ENCODE data around the gene FBXO9. TPM values are rescaled to one million over a fixed set of nuclear protein-coding genes. Genes with fewer than 3 reads are reported as not detected.
"Not testable (repeated sequence)": the region's sequence is repeated elsewhere in the genome, so short reads cannot be mapped to it uniquely, and the experiment has no call there.

Gene FBXO9
- total RNA-seq, 2 experiments from 2014 or later, result 72.2 to 74.1 TPM

- Mint-ChIP-seq H3K4me3 (no peak overlapping the region), H3K9me3 (no peaks in the 10 kb centered on the region), H3K27ac (no peak overlapping the region), H3K27me3 (no peaks in the 10 kb centered on the region), H3K4me1 (no peaks in the 10 kb centered on the region), H3K36me3 (ENCODE audit: low read depth) (peaks cover 32% of the 10 kb centered on the region)
- ChIA-PET POLR2A (no interaction called here), CTCF (no interaction called here)
- no peak for DNase-seq
Observed at GRCh38 chr6:53035549-53036213, 29.5 kb upstream of the FBXO9 start.

DNA sequence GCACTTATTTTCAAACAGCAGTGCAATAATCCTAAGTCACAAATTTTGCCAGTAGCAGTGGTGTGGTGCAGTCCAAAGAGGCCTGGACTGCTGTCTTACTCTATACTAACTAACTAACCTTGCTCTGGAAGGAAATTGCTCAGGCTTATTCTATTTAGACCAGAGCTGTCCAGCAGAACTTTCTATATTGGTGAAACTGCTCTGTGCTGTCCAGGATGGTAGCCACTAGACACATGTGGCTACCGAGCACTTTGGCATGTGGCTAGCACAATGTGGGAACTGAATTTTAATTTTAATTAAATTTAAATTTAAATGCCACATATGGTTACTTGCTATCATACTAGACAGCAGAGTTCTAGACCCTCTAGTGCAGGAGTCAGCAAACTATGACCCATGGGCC is 27.1 kb upstream of the FBXO9 start:
- Mint-ChIP-seq H3K27ac (no peak overlapping the region), H3K4me3 (no peak overlapping the region), H3K4me1 (peaks cover 7% of the 10 kb centered on the region), H3K9me3 (no peaks in the 10 kb centered on the region), H3K36me3 (ENCODE audit: low read depth) (peaks cover 31% of the 10 kb centered on the region), H3K27me3 (no peaks in the 10 kb centered on the region)
- ChIA-PET POLR2A (no interaction called here), CTCF (no interaction called here)
- no peak for DNase-seq

DNA sequence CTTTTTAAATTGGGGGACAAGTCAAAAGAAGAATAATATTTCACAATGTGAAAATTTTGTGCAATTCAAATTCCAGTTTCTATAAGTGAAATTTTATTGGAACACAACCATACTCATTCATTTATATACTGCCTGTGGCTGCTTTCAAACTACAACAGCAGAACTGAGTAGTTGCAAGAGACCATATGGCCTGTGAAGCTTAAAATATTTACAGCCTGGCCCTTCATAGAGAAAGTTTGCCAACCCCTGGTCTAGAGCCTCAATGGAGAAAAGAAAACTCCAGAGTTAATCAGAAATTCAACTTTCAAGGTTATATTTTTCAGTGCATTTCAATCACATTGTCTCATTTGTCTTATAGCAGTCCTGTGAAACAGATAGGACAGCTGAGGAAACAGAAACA is 26.6 kb upstream of the FBXO9 start:
- no peaks in the 10 kb centered on the region for H3K9me3 Mint-ChIP-seq
- H3K27me3 Mint-ChIP-seq, result no peaks in the 10 kb centered on the region
- peaks cover 7% of the 10 kb centered on the region for H3K4me1 Mint-ChIP-seq
- DNase-seq, result no peak
- no peak overlapping the region for H3K4me3 Mint-ChIP-seq
- ChIA-PET CTCF (no interaction called here), POLR2A (no interaction called here)
- H3K36me3 Mint-ChIP-seq (ENCODE audit: low read depth), result peaks cover 27% of the 10 kb centered on the region
- H3K27ac Mint-ChIP-seq, result no peak overlapping the region

GRCh38 chr6:53041356-53041755 is 23.8 kb upstream of the FBXO9 start:
- Mint-ChIP-seq H3K27ac (no peak overlapping the region), H3K36me3 (ENCODE audit: low read depth) (peaks cover 23% of the 10 kb centered on the region), H3K9me3 (no peaks in the 10 kb centered on the region), H3K27me3 (no peaks in the 10 kb centered on the region), H3K4me1 (peaks cover 7% of the 10 kb centered on the region), H3K4me3 (no peak overlapping the region)
- CTCF ChIA-PET, result no interaction called here
- DNase-seq, result no peak
- POLR2A ChIA-PET, result interaction anchor here (0.9 kb wide), 1 partner anchor 11 kb away, joined by 3 read pairs; no protein-coding TSS in a partner anchor

DNA sequence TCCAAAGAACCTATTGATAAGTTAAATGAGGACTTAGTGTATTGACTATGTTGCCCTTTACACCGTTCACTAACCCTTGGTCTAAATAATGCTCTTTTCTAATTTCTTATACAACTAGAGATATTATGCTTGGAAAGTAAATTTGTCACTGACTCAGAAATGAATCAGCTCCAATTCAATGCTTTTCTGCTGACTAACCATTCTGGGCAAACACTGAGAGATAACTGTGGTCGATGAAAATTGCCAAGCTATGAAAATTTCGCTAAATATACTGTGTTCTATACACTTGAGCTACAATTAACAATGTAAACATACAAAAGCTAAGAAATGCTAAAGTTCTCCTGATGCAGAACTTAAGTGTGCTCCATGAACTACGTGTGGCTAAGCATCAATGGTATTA is 23.1 kb upstream of the FBXO9 start:
- Mint-ChIP-seq H3K27ac (no peak overlapping the region), H3K36me3 (ENCODE audit: low read depth) (peaks cover 27% of the 10 kb centered on the region), H3K27me3 (no peaks in the 10 kb centered on the region), H3K9me3 (no peaks in the 10 kb centered on the region), H3K4me3 (no peak overlapping the region), H3K4me1 (peaks cover 11% of the 10 kb centered on the region)
- ChIA-PET CTCF (no interaction called here), POLR2A (interaction anchor here (0.9 kb wide), 1 partner anchor 12 kb away, joined by 3 read pairs; no protein-coding TSS in a partner anchor)
- no peak for DNase-seq

- H3K9me3 Mint-ChIP-seq, result no peaks in the 10 kb centered on the region
- POLR2A ChIA-PET, result no interaction called here
- H3K27me3 Mint-ChIP-seq, result no peaks in the 10 kb centered on the region
- no peak overlapping the region for H3K4me3 Mint-ChIP-seq
- peaks cover 23% of the 10 kb centered on the region for H3K4me1 Mint-ChIP-seq
- DNase-seq, result no peak
- CTCF ChIA-PET, result interaction anchor here (0.6 to 1.5 kb wide), 2 partner anchors 13 to 25 kb away, joined by 3 to 4 read pairs; no protein-coding TSS in a partner anchor
- peaks cover 27% of the 10 kb centered on the region for H3K36me3 Mint-ChIP-seq (ENCODE audit: low read depth)
- H3K27ac Mint-ChIP-seq, result no peak overlapping the region
Observed at GRCh38 chr6:53043581-53043980, 21.6 kb upstream of the FBXO9 start.

DNA sequence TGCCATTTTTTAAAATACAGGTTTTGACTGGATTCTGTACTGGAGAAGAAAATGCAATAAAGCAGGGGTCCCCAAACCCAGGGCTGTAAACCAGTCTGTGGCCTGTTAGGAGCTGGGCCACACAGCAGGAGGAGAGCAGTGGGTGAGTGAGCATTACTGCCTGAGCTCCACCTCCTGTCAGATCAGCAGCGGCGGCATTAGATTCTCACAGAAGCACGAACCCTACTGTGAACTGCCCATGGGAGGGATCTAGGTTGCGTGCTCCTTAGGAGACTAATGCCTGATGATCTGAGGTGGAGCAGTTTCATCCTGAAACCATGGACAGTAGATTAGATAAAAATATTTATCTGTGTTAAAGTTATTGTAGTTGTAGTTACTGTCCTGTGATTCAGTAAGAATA is 21.1 kb upstream of the FBXO9 start:
- peaks cover 28% of the 10 kb centered on the region for H3K4me1 Mint-ChIP-seq
- ChIA-PET CTCF (interaction anchor here (0.6 to 1.5 kb wide), 2 partner anchors 14 to 24 kb away, joined by 3 to 4 read pairs; no protein-coding TSS in a partner anchor), POLR2A (no interaction called here)
- H3K36me3 Mint-ChIP-seq (ENCODE audit: low read depth), result peaks cover 26% of the 10 kb centered on the region
- DNase-seq, result no peak
- H3K27me3 Mint-ChIP-seq, result no peaks in the 10 kb centered on the region
- H3K27ac Mint-ChIP-seq, result no peak overlapping the region
- H3K9me3 Mint-ChIP-seq, result no peaks in the 10 kb centered on the region
- no peak overlapping the region for H3K4me3 Mint-ChIP-seq

DNA sequence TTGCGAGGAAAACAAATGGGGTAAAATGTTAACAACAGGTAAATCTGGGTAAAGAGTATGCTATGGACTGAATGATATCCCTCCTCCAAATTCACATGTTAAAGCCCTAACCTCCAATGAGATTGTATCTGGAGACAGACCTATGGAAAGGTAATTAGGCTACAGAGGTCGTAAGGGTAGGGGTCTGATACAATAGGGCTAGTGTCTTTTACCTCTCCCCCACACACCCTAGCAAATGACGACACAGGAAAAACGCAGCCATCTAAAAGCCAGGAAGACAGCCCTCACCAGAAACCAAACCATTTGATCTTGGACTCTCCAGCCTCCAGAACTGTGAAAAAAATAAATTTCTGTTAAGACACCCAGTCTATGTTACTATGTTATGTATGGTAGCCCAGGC is 20.6 kb upstream of the FBXO9 start:
- H3K36me3 Mint-ChIP-seq (ENCODE audit: low read depth), result peaks cover 25% of the 10 kb centered on the region
- no peaks in the 10 kb centered on the region for H3K27me3 Mint-ChIP-seq
- no peak for DNase-seq
- no peaks in the 10 kb centered on the region for H3K9me3 Mint-ChIP-seq
- POLR2A ChIA-PET, result no interaction called here
- CTCF ChIA-PET, result no interaction called here
- peaks cover 32% of the 10 kb centered on the region for H3K4me1 Mint-ChIP-seq
- H3K27ac Mint-ChIP-seq, result no peak overlapping the region
- no peak overlapping the region for H3K4me3 Mint-ChIP-seq

DNA sequence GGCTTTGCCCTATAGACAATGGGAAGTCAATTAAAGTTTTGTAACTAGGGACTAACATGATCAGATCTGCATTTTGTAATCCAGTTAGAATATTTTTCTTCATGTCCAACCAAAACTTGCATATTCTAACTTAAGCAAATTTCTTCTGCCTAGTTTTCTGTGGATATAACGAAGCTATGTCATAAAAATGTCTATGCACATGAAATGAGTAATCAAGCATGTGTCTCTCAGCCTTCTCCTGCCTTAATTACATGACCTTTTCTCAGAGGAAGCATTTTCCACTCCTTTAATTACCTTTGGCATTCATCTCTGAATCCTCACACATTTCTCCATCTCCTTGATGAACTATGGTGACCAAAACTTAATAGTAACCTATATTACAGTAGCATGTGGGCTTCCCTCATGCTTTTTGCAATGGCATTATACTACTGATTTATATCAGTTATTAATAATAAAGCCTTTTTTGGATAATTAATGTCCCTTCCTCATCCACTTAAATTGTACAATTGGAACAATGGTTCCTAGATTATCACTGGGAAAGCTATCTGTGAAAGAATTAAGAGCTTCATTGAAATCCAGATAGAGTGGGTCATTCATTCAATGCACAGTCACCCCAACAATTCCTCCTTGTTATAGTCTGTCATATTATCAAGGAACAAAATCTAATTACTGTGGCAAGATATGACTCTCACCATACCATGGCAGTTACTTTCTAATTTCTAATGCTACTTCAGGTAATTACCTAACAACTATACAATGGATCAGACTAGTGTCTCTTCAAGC is 19.1 kb upstream of the FBXO9 start:
- CTCF ChIA-PET, result interaction anchor here (1.0 kb wide), 1 partner anchor 48 kb away, joined by 3 read pairs; no protein-coding TSS in a partner anchor
- H3K36me3 Mint-ChIP-seq (ENCODE audit: low read depth), result peaks cover 10% of the 10 kb centered on the region
- POLR2A ChIA-PET, result no interaction called here
- no peaks in the 10 kb centered on the region for H3K27me3 Mint-ChIP-seq
- H3K4me1 Mint-ChIP-seq, result peaks cover 32% of the 10 kb centered on the region
- no peak for DNase-seq
- H3K27ac Mint-ChIP-seq, result no peak overlapping the region
- H3K4me3 Mint-ChIP-seq, result no peak overlapping the region
- H3K9me3 Mint-ChIP-seq, result no peaks in the 10 kb centered on the region

DNA sequence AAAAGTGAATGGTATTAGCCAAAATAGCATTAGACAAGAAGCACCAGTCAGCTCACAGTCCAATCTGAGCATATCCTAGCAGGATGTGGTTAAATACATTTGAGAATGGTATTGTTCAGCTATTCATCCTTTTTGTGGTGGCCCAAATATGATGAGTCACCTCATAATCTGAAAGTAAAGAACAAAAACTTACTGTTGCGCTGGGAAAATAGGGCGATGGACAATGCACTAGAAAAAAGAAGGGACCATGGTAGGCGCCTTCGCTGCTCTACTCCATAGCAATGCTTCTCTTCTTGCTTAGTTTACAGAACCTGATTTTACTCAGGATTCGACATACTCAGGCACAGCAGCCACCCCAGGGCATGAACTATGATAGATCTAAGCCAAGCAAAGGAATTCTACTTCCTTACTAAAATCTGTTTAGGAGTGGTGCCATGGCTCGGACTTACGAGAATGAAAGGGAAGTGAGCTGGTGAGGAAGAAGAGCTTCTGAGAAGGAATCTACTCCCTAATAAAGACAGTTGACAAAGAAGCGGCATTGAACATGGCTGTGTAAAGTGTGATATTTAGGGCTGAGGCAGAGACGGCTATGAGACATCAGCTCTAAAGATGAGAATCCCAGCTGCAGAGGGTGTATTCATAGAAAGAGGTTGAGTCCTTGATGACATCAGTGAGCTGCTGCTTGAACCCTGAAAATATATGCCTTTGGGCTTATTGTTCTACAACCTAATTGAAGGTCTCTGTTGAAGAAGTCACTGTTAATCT is 16.6 kb upstream of the FBXO9 start:
- POLR2A ChIA-PET, result interaction anchor here (0.8 to 2.1 kb wide), 5 partner anchors 17 to 378 kb away, joined by 3 to 10 read pairs (median 8); partner anchors contain the start of genes FBXO9, GSTA4 and TMEM14A
- Mint-ChIP-seq H3K27ac (peak overlapping the region; percentile 63), H3K4me1 (peaks cover 26% of the 10 kb centered on the region), H3K4me3 (peak overlapping the region; percentile 58), H3K9me3 (no peaks in the 10 kb centered on the region), H3K36me3 (ENCODE audit: low read depth) (peaks cover 11% of the 10 kb centered on the region), H3K27me3 (no peaks in the 10 kb centered on the region)
- DNase-seq, result peak; percentile 21
- CTCF ChIA-PET, result interaction anchor here (0.6 to 3.3 kb wide), 4 partner anchors 8 to 351 kb away, joined by 3 to 27 read pairs (median 5); partner anchors contain the start of gene GSTA4

GRCh38 chr6:53049415-53049814 is 15.8 kb upstream of the FBXO9 start:
- ChIA-PET POLR2A (interaction anchor here (1.5 to 2.1 kb wide), 3 partner anchors 16 to 65 kb away, joined by 8 to 10 read pairs (median 9); partner anchors contain the start of genes FBXO9 and GSTA4), CTCF (interaction anchor here (3.3 kb wide), 1 partner anchor 54 kb away, joined by 27 read pairs; the partner anchor contains the start of gene GSTA4)
- no peaks in the 10 kb centered on the region for H3K27me3 Mint-ChIP-seq

GRCh38 chr6:53052152-53052551 is 13.1 kb upstream of the FBXO9 start:
- peaks cover 21% of the 10 kb centered on the region for H3K4me1 Mint-ChIP-seq
- H3K27ac Mint-ChIP-seq; H3K36me3 Mint-ChIP-seq (ENCODE audit: low read depth); H3K9me3 Mint-ChIP-seq; DNase-seq; POLR2A ChIA-PET; H3K4me3 Mint-ChIP-seq; H3K27me3 Mint-ChIP-seq: not testable (repeated sequence)
- CTCF ChIA-PET, result interaction anchor here (1.0 kb wide), 1 partner anchor 57 kb away, joined by 3 read pairs; the partner anchor contains the start of gene GSTA4

More at GRCh38 chr6:53049415-53049814, 15.8 kb upstream of the FBXO9 start:
- DNase-seq, result no peak
- Mint-ChIP-seq H3K4me1 (peaks cover 26% of the 10 kb centered on the region), H3K36me3 (ENCODE audit: low read depth) (peaks cover 11% of the 10 kb centered on the region), H3K9me3 (no peaks in the 10 kb centered on the region), H3K4me3 (no peak overlapping the region), H3K27ac (no peak overlapping the region)

DNA sequence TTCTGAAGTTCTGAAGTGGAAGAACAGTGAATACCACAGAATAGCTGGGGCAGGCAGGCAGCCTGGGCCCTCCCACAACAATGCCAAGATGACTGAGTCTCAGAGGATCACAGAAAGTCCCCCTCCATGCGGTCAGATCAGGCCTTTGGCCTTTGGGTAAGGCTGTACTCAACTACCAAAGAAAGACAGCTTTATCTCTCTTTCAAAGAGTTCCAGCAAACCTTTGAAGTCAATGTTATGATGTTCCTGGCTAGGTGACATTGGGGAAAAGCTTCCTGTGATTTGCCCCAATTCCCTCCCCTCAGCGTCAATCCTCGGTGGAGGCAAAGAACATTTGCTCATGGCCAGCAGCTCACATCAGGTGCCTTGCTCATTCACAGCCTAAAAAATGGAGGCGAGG is 10.7 kb upstream of the FBXO9 start:
- no peak overlapping the region for H3K27ac Mint-ChIP-seq
- no peaks in the 10 kb centered on the region for H3K9me3 Mint-ChIP-seq
- ChIA-PET CTCF (interaction anchor here (1.7 kb wide), 1 partner anchor 59 kb away, joined by 7 read pairs; the partner anchor contains the start of gene GSTA4), POLR2A (no interaction called here)
- H3K36me3 Mint-ChIP-seq (ENCODE audit: low read depth), result peaks cover 3% of the 10 kb centered on the region
- H3K4me1 Mint-ChIP-seq, result peaks cover 14% of the 10 kb centered on the region
- DNase-seq, result no peak
- H3K27me3 Mint-ChIP-seq, result no peaks in the 10 kb centered on the region
- H3K4me3 Mint-ChIP-seq, result no peak overlapping the region
